IMR-90 (cell line): ENCODE results near the gene DPF1.

ENCODE experiments used
- CEBPB ChIP-seq: IDR thresholded peaks from 2 replicates; pipeline ENCODE4 v1.6.1; 2012; ENCODE audit warnings: low read depth, low read length, improper control_type of control experiment
- CTCF ChIP-seq: conservative IDR thresholded peaks from 2 replicates; pipeline ENCODE4 v1.5.1; 2012; ENCODE audit warnings: mild to moderate bottlenecking, low read depth, low read length, improper control_type of control experiment
- MAFK ChIP-seq: IDR thresholded peaks from 2 replicates; pipeline ENCODE4 v1.6.1; 2012; ENCODE audit warnings: low read depth, low read length, improper control_type of control experiment
- POLR2A ChIP-seq: IDR thresholded peaks from 2 replicates; pipeline ENCODE4 v1.6.1; 2012; ENCODE audit warnings: mild to moderate bottlenecking, low read depth, low read length
- SMC3 ChIP-seq: fragments of 150-350 bp; IDR thresholded peaks from 2 replicates; pipeline ENCODE4 v1.6.1; 2016; ENCODE audit warnings: low read depth, mild to moderate bottlenecking, antibody characterized with exemption, low read length, moderate library complexity

GRCh38 chr19:38234615-38235014 is 10.6 kb upstream of the DPF1 start:
- TF ChIP-seq POLR2A (no peak), CEBPB (no peak), CTCF (no peak), SMC3 (no peak), MAFK (no peak)
